Measurements from ENCODE around the gene SLC28A3.

The SLC28A3 gene

GRCh38 chr9:84338792-84339191 lies 1.8 kb downstream of the SLC28A3 start:
- no peak for DNase-seq

DNA sequence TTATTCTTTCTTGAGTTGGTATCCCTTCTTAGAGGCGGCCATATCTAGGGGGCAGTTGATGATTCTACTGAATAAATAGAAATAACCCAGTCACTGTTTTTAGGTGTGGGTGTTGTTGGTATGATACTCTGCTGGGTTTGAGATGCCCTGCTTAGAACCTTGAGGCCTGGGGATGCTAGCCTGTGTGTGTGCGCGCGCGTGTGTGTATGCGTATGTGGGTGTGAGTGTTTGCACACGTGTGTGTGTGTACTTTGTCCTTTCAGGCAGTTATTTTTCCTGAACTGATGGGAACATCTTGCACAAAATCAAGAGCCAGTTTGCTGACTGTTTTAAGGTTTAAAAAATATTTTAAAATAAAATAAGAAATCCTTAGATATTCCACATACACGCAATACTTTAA lies 3.3 kb downstream of the SLC28A3 start:
- no peak for DNase-seq

- no peak for DNase-seq
Observed at GRCh38 chr9:84331119-84331809, 9.3 kb downstream of the SLC28A3 start.

DNA sequence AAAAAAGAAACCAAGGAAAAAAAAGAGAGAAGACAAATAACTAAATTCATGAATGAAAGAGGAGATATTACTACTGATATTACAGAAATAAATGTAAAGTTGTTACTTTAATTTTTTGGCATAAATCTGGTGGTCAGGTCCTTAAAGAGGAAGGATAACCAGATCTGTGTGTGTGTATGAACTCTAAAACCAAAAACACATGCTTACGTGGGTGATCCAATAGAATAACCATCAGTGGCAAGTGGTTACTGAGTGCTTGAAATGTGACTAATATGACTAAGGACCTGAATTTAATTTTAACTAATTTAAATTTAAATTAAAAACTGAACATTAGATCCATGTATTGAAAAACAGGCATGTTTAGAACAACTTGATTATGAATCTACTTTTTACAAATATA lies 10.3 kb downstream of the SLC28A3 start:
- DNase-seq, result no peak

GRCh38 chr9:84327184-84327583 lies 13.4 kb downstream of the SLC28A3 start:
- DNase-seq, result no peak

GRCh38 chr9:84325347-84325973 lies 15.1 kb downstream of the SLC28A3 start:
- DNase-seq, result no peak

GRCh38 chr9:84324811-84325210 lies 15.7 kb downstream of the SLC28A3 start:
- DNase-seq, result no peak

DNA sequence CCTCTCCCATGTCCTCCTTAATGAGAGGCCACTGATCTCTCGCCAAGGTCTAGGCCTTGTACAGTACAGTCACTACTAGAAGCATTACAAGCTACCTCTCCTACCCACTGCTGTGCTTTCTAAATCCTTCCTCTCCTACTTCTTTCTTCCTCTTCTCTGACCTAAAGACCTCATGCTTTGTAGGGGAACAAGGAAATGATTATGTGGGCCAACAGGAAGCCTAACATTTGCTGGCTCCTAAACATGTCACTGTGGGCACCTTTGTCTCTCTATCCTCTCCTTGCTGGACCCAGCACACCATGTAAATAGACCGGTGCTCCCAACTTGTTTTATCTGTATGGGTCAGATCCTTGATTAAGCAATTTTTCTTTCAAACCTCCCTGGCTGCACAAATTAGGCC lies 16.7 kb downstream of the SLC28A3 start:
- no peak for DNase-seq

DNA sequence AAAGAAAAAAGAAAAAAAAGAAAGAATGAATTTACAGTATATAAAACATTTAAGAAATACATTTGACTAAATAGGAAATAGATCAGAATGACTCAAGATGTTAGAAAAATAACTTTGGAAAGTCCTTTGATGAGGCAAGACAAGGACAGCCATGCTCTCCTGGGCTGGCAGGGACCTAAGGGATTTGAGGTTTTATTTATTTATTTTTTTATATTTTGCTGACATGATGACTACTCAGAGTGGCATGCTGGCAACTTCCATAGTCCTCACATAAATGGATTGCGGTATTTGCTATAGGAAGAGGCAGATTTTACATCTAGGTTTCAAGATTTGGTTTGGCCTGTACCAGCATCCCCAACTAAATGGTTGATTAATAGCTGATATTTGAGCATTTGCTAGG lies 17.7 kb downstream of the SLC28A3 start:
- DNase-seq, result no peak

DNA sequence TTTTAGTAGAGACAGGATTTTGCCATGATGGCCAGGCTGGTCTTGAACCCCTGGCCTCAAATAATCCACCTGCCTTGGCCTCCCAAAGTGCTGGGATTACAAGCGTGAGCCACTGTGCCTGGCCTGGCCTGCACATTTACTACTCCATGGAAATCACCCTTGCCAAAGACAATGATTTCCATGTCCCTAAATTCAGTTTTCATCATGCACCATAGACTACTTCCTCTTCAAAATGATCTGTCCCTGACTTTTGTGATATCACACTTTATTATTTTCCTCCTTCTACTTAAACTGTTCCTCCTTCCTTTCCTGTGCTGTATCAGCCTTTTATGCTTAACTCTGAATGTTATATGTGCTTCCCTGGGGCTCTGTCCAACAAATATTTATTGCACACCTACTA lies 20.3 kb downstream of the SLC28A3 start:
- DNase-seq, result no peak

GRCh38 chr9:84319632-84320031 lies 20.9 kb downstream of the SLC28A3 start:
- DNase-seq, result no peak

- no peak for DNase-seq
Observed at GRCh38 chr9:84318981-84319380, 21.6 kb downstream of the SLC28A3 start.

DNA sequence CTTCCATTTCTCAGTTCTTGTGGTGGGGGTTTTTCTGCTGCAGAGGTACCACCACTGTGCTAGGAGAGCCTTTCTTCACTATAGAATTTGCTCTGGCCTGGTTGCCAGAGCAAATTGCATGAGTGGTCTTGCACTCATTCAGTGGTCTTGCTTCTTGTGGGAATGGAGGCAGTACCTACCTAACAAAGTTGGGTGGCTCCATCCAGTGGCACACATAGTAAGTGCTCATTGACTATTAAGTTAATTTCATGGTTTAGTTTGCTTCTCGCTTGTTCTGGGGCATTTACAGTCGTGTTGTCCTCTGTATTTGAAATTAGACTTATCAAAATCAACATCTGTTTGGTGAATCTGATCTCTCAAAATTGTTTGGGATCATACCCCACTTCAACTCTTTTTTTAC lies 23.0 kb downstream of the SLC28A3 start:
- no peak for DNase-seq

DNA sequence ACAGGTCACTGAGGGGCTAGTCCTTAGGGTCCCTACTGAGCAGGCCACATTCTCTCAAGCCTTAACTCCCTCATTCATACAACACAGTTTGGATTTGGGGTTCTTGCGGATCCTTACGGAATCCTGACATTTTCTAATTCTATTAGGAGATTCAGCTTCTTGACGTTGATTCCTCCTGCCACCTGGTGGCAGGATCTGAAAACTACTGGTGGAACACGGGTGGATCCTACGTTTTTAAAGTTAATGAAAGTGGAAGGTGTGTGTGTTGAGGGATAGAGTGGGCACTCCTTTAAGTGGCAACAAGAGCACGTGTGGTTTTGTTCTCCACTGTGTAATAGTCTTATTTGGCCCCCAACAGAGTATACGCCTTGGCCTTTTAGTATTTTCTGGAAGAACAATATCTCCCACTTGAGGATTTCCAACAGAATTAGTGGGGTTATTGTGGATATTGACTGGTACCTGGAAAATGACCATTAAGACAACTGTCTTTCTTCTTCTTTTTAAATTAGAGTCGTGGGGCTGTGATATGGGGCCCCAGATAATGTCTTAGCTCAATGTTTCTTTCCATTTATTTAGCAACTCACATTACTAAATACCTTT lies 25.2 kb downstream of the SLC28A3 start:
- peak; percentile 42 to 52 for DNase-seq

- no peak for DNase-seq
Observed at GRCh38 chr9:84314306-84314705, 26.3 kb downstream of the SLC28A3 start.

- no peak for DNase-seq
Observed at GRCh38 chr9:84310883-84311282, 29.7 kb downstream of the SLC28A3 start.

- no peak for DNase-seq
Observed at GRCh38 chr9:84305497-84306131, 34.9 kb downstream of the SLC28A3 start.

DNA sequence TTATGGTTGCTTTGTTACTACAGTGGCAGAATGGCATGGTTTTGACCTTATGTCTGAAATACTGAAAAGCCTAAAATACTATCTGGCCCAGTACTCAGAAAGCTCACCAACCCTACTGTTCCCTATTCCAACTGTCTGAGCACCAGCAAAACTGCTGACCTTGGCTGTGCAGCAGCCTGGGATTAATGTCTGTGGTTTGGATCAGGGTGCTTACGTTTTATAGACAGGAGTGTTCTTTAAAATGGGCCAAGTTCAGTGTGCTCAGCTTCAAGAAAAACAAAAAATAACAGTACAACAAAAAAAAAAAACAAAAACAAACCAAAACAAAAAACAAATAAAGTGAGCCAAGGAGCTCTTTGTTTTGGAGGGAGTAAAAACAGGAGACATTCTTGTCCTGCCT lies 36.4 kb downstream of the SLC28A3 start:
- DNase-seq, result no peak

- no peak for DNase-seq
Observed at GRCh38 chr9:84303061-84303460, 37.5 kb downstream of the SLC28A3 start.

DNA sequence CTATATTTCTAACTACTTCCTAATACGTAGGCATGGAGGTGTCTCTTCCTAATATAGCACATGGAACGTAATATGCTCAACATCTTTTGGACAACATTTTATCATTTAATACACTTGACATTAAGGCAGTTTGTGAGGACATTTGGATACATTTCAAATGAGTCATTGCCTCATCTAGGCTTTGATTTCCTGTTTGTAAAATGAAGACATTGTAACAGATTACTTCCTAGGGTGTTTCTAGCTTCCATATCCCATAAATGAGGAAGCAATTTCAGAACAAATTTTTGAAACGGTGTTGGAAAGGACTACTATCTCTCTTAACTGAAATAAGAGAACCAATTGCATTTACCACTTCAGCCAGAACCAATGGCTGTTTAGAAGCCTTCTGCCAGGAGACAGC lies 38.7 kb downstream of the SLC28A3 start:
- DNase-seq, result no peak

GRCh38 chr9:84300271-84300670 lies 40.3 kb downstream of the SLC28A3 start:
- DNase-seq, result no peak

DNA sequence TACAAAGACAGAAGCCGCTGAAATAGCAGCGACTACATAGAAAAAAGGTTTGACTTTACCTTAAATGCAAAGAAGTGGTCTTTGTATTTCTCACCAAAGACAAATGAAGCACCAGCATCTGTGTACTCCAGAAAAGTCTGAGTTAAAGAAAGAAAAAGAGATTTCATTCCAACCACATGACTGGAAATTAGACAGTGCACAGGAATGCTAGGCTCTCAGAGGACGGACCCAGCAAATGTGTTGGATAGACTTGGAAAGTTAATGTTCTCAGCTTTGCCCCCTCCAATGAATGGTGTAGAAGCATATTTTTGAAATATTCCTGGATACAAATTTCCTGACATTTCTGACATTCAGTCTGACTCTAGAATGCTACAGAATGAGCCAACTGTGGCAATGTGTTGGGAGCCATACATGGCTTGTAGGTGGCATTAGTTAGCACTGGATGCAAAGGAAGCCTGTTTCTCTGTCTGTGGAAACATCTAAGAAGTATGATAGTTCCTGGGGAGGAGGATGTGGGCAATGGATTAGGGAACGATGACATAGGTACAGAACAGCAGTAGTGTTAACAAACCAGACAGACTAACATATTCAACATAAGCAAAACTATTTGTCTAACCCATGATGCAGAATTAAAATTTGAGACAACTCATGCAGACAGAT lies 43.3 kb downstream of the SLC28A3 start:
- DNase-seq, result no peak

- peak; percentile 44 for DNase-seq
Observed at GRCh38 chr9:84296146-84296843, 44.3 kb downstream of the SLC28A3 start.
